LNCaP clone FGC (cell line): ENCODE data around the gene PHOSPHO1.
A peak's percentile ranks its signal among the peaks of the same experiment; 100 is the strongest.
"Not testable (repeated sequence)": the region's sequence is repeated elsewhere in the genome, so short reads cannot be mapped to it uniquely, and the experiment has no call there.

Experiments used
- DNase-seq: peaks from one replicate; pipeline ENCODE4 v3.0.0-alpha.2; 2011; ENCODE audit warnings: low read depth
- H3K4me3 ChIP-seq: 2 replicates; pipeline ENCODE4 v1.5.1; 2011; ENCODE audit warnings: mild to moderate bottlenecking, low read depth, low read length, control low read depth
- TF ChIP-seq, protein P1 (sequence below): IDR thresholded peaks from 2 replicates; pipeline ENCODE4 v1.5.1; 2012; ENCODE audit warnings: mild to moderate bottlenecking; ENCODE audit not compliant: control insufficient read depth, insufficient read depth; ENCODE audit errors: extremely low read depth

Gene PHOSPHO1

DNA sequence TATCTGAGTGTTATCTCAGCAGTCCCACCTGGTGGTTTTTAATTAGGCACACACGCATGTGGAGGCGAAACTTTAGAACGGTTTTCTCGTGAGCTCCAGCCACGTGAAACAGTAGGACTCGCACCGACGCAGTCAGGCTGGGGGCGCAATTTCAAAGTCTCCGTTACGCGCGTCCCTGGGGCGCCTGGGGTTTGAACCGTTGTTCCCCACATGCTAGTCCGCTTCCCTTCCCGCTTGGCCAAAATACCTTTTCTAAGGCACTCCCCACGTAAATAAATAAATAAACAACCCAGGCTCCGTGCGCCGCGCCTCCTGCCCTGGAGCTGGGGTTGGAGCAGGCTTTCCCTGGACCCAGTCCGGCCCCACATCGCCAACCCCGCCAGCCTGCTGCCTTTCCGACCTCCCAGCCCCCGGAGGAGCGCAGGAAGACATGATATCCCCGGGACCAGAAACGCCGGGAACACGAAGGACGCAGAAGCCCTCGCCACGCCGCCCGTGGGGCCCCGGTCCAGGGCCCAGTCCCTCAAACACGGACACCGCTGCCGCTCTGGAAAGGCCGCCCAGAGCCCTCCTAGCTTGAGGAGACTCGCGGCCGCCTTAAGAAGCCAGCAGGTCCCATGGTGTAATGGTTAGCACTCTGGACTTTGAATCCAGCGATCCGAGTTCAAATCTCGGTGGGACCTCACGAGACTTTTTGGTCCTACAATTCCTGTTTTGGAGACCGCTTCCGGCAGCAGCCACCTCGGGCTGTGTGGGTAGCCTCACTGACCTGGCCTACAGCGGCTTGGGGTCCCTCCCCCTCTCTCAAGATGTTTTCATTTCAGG lies 38.5 kb downstream of the PHOSPHO1 start:
- peak; percentile 72 for DNase-seq

DNA sequence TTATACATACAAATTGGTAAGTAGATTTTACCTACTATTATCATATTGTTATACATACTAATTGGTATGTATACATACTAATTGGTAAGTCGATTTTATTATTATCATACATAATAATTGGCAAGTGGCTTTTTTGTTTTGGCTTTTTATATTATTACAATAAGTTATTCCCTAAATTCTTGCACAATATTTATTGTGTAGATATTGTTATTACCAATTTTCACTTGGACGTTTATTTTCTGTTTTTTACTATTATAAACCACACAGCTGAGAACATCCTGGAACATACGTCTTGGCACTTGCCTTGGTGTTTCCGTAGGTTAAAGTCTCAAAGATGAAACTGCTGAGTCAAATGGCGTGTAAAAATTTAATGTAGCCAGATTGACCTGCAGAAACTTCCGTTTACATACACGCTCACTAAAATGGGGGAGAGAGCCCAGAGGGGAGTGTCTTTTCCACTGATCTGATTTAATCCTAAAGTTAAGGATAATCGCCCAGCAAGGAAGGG lies 39.1 kb downstream of the PHOSPHO1 start:
- H3K4me3 ChIP-seq, result peak overlapping the region; percentile 74
- peak; percentile 54 for DNase-seq
- TF ChIP-seq, protein P1, sequence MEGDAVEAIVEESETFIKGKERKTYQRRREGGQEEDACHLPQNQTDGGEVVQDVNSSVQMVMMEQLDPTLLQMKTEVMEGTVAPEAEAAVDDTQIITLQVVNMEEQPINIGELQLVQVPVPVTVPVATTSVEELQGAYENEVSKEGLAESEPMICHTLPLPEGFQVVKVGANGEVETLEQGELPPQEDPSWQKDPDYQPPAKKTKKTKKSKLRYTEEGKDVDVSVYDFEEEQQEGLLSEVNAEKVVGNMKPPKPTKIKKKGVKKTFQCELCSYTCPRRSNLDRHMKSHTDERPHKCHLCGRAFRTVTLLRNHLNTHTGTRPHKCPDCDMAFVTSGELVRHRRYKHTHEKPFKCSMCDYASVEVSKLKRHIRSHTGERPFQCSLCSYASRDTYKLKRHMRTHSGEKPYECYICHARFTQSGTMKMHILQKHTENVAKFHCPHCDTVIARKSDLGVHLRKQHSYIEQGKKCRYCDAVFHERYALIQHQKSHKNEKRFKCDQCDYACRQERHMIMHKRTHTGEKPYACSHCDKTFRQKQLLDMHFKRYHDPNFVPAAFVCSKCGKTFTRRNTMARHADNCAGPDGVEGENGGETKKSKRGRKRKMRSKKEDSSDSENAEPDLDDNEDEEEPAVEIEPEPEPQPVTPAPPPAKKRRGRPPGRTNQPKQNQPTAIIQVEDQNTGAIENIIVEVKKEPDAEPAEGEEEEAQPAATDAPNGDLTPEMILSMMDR, result no peak

More for the DNA sequence above, 38.5 kb downstream of the PHOSPHO1 start:
- TF ChIP-seq, protein P1, result peak; percentile 35; the same call in 1 of the 2 replicates
- H3K4me3 ChIP-seq, result peak overlapping the region; percentile 74

DNA sequence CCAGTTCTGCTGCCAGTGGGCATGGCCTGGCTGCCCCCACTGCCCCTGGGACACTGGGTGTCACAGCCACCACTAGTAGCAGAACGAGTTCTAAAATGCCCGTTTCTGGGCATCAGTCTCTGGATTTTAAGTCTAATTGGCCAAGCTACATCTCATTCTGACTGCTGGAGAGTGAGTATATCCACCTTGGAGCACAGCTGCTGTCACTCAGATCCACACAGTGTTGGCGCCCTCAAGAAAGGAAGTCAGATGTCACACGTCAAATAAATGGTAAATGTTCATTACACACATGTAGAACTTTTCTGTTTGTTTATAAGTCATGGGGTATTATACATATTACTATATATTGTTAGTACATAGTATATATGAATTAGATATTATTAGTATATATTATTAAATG lies 39.7 kb downstream of the PHOSPHO1 start:
- peak; percentile 8 for DNase-seq
- TF ChIP-seq, protein P1, result no peak
- H3K4me3 ChIP-seq, result peak overlapping the region; percentile 31

DNA sequence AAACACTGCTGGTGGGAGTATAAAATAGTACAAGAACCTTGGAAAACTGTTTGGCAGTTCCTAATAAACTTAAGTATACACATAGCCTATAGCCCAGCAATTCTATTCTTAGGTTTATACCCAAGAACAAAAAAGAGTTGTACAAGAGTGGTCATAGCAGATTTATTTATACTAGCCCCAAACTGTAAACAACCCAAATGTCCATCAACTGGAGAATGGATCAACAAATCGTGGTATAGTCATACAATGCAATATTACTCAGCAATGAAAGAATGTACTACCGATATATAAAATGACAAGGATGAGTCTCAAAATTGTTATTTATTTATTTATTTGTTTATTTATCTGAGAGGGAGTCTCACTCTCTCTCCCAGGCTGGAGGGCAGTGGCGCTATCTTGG lies 43.3 kb downstream of the PHOSPHO1 start:
- no peak for DNase-seq
- no peak overlapping the region for H3K4me3 ChIP-seq
- TF ChIP-seq, protein P1, result no peak

DNA sequence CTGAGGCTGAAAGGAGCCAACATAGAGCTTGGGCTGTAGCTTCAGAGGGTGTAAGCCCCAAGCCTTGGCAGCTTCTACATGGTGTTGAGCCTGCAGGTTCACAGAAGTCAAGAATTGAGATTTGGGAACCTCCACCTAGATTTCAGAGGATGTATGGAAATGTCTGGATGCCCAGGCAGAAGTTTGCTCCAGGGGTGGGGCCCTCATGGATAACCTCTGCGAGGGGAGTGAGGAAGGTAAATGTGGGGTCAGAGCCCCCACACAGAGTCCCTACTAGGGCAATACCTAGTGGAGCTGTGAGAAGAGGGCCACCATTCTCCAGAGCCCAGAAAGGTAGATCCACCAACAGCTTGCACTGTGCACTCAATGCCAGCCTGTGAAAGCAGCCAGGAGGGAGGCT lies 45.2 kb downstream of the PHOSPHO1 start:
- H3K4me3 ChIP-seq, DNase-seq: not testable (repeated sequence)

DNA sequence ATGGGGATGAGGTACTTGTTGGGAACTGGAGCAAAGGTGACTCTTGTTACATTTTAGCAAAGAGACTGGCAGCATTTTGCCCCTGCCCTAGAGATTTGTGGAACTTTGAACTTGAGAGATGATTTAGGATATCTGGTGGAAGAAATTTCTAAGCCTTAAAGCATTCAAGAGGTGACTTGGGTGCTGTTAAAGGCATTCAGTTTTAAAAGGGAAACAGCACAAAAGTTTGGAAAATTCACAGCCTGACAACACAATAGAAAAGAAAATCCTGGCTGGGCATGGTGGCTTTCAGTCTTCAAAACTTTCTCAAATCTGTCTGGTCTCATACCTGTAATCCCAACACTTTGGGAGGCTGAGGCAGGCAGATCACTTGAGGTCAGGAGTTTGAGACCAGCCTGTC lies 46.1 kb downstream of the PHOSPHO1 start:
- DNase-seq, H3K4me3 ChIP-seq: not testable (repeated sequence)

DNA sequence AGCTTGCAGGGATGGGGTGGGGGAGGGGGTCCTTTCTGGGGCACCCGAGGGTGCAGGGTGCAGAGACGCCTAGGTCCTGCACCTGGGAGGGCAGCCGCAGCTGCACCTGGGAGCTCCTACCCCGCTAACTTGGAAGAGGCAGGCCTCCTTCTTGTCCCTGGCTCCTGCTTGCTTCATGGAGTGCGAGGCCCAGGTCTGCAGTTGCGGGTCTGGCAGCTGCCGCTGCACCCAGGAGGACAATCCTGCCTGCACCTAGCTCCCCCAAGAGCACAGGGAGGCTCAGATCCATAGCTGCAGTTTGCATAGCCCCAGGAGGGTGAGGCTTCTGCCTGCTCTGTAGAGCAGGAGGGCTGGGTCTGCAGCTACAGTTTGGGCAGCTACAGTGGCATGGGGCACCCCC lies 46.8 kb downstream of the PHOSPHO1 start:
- no peak for DNase-seq
- TF ChIP-seq, protein P1, result no peak
- H3K4me3 ChIP-seq, result no peak overlapping the region

DNA sequence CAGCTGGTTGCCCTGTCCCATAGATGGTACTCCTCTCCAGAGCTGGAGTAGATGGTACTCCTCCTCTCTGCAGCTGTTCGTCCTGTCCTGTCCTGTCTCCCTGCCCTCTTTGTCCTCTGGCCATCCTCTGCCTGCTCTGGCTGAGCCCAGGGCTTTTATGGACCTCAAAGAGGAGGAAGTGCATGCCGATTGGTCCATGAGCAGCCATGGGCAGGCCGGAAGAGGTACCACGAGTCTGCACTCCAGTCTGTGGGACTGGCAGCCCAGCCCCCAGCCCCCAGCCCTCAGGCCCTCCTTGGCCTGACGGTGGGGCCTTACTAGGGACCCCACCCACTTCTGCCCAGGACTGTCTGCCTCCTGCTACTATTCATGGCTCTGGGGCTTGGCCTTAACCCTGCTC lies 47.2 kb downstream of the PHOSPHO1 start:
- H3K4me3 ChIP-seq, result no peak overlapping the region
- no peak for DNase-seq
- TF ChIP-seq, protein P1, result no peak
